Neural progenitor cell (in vitro differentiated cells): ENCODE results near the gene PPP6R3. TPM values are rescaled to one million over a fixed set of nuclear protein-coding genes. Genes with fewer than 3 reads are reported as not detected.

Experiments used
- DNase-seq: peaks from one replicate; pipeline ENCODE4 v3.0.0-alpha.2; 2016; ENCODE audit warnings: low spot score
- H2AFZ ChIP-seq: fragments of 200-600 bp; sonication (generic); replicated peaks from 2 replicates; pipeline ENCODE4 v1.6.1; 2016; ENCODE audit warnings: antibody characterized with exemption
- H3F3A ChIP-seq: fragments of 200-600 bp; sonication (generic); 2 replicates; pipeline ENCODE4 v1.6.1; 2016; ENCODE audit warnings: antibody characterized with exemption, low read depth
- H3K27ac ChIP-seq: fragments of 200-600 bp; sonication (generic); 2 replicates; pipeline ENCODE4 v1.5.1; 2016; ENCODE audit warnings: mild to moderate bottlenecking
- H3K27me3 ChIP-seq: fragments of 200-600 bp; sonication (generic); 2 replicates; pipeline ENCODE4 v1.6.1; 2016; ENCODE audit warnings: mild to moderate bottlenecking, moderate library complexity
- H3K36me3 ChIP-seq: fragments of 200-600 bp; sonication (generic); 2 replicates; pipeline ENCODE4 v1.5.1; 2016
- H3K4me1 ChIP-seq: fragments of 200-600 bp; sonication (generic); 2 replicates; pipeline ENCODE4 v1.6.1; 2016; ENCODE audit warnings: mixed run types
- H3K4me2 ChIP-seq: fragments of 200-600 bp; sonication (generic); 2 replicates; pipeline ENCODE4 v1.6.1; 2016
- H3K4me3 ChIP-seq: fragments of 200-600 bp; sonication (generic); 2 replicates; pipeline ENCODE4 v1.5.1; 2016
- H3K79me2 ChIP-seq: fragments of 200-600 bp; sonication (generic); 2 replicates; pipeline ENCODE4 v1.6.1; 2016; ENCODE audit warnings: low read depth
- H3K9ac ChIP-seq: fragments of 200-600 bp; sonication (generic); 2 replicates; pipeline ENCODE4 v1.6.1; 2016
- H3K9me3 ChIP-seq: fragments of 200-600 bp; sonication (generic); 2 replicates; pipeline ENCODE4 v1.5.1; 2016; ENCODE audit warnings: low read depth
- H4K20me1 ChIP-seq: fragments of 200-600 bp; sonication (generic); 2 replicates; pipeline ENCODE4 v1.6.1; 2016; ENCODE audit warnings: low read depth
- H3K27ac Mint-ChIP-seq: 3 replicates; pipeline ENCODE4 v1.8.0; 2021; ENCODE audit warnings: mixed read lengths
- H3K27me3 Mint-ChIP-seq: 2 replicates; pipeline ENCODE4 v1.8.0; 2022; ENCODE audit warnings: low read depth, mild to moderate bottlenecking, inconsistent platforms, moderate library complexity, mixed read lengths; ENCODE audit not compliant: insufficient read depth
- H3K36me3 Mint-ChIP-seq: 3 replicates; pipeline ENCODE4 v1.8.0; 2021; ENCODE audit warnings: mixed read lengths
- H3K4me1 Mint-ChIP-seq: 3 replicates; pipeline ENCODE4 v1.8.0; 2021; ENCODE audit warnings: mixed read lengths
- H3K4me3 Mint-ChIP-seq: 3 replicates; pipeline ENCODE4 v1.8.0; 2021; ENCODE audit warnings: mild to moderate bottlenecking, moderate library complexity, mixed read lengths
- H3K9me3 Mint-ChIP-seq: 3 replicates; pipeline ENCODE4 v1.8.0; 2020; ENCODE audit warnings: mixed read lengths
- CTCF ChIP-seq: fragments of 200-600 bp; sonication (generic); IDR thresholded peaks from 2 replicates; pipeline ENCODE4 v1.5.1; 2017; ENCODE audit warnings: antibody characterized with exemption, mild to moderate bottlenecking
- EZH2 ChIP-seq: fragments of 200-600 bp; sonication (generic); IDR thresholded peaks from 2 replicates; pipeline ENCODE4 v1.6.1; 2017; ENCODE audit warnings: antibody characterized with exemption, mild to moderate bottlenecking, moderate library complexity
- EZH2phosphoT487 ChIP-seq: fragments of 200-600 bp; sonication (generic); IDR thresholded peaks from 2 replicates; pipeline ENCODE4 v1.6.1; 2017; ENCODE audit warnings: antibody characterized with exemption
- total RNA-seq: library from RNA; depleted of rRNA; stranded (reverse); fragments of >200 nt; gene quantifications from 2 replicates; pipeline ENCODE4 v1.2.3, GENCODE V29; 2015; ENCODE audit warnings: low replicate concordance

The PPP6R3 gene
- total RNA-seq, 1 donor from 2014 or later = 197 TPM

GRCh38 chr11:68651985-68652682 is 191.6 kb downstream of the PPP6R3 start:
- no peak for DNase-seq
- no peak overlapping the region for H2AFZ ChIP-seq
- Mint-ChIP-seq H3K36me3 (no peaks in the 10 kb centered on the region), H3K4me3 (no peak overlapping the region), H3K27ac (no peak overlapping the region), H3K4me1 (no peaks in the 10 kb centered on the region), H3K9me3 (peaks cover 18% of the 10 kb centered on the region), H3K27me3 (peaks cover 3% of the 10 kb centered on the region)
- H3K4me2 ChIP-seq = no peak overlapping the region
- no peak overlapping the region for H3K4me3 ChIP-seq
- H3K27me3 ChIP-seq = no peaks in the 10 kb centered on the region
- H3K9me3 ChIP-seq = no peaks in the 10 kb centered on the region
- TF ChIP-seq CTCF (no peak), EZH2phosphoT487 (no peak), EZH2 (no peak)
- H3K4me1 ChIP-seq = no peaks in the 10 kb centered on the region
- no peak overlapping the region for H3K9ac ChIP-seq
- H3K79me2 ChIP-seq = no peaks in the 10 kb centered on the region
- no peak overlapping the region for H3K27ac ChIP-seq
- no peaks in the 10 kb centered on the region for H3F3A ChIP-seq
- no peaks in the 10 kb centered on the region for H3K36me3 ChIP-seq
- H4K20me1 ChIP-seq = no peaks in the 10 kb centered on the region

GRCh38 chr11:68652683-68653156 is 192.2 kb downstream of the PPP6R3 start:
- H3K9me3 Mint-ChIP-seq = peaks cover 12% of the 10 kb centered on the region
- Histone ChIP-seq H3F3A (no peaks in the 10 kb centered on the region), H3K27me3 (no peaks in the 10 kb centered on the region), H4K20me1 (no peaks in the 10 kb centered on the region), H3K27ac (no peak overlapping the region), H2AFZ (no peak overlapping the region), H3K9me3 (no peaks in the 10 kb centered on the region), H3K4me2 (no peak overlapping the region), H3K9ac (no peak overlapping the region), H3K36me3 (no peaks in the 10 kb centered on the region), H3K4me1 (no peaks in the 10 kb centered on the region), H3K4me3 (no peak overlapping the region), H3K79me2 (no peaks in the 10 kb centered on the region)
- no peak overlapping the region for H3K27ac Mint-ChIP-seq
- H3K4me3 Mint-ChIP-seq = no peak overlapping the region
- DNase-seq = no peak
- H3K27me3 Mint-ChIP-seq = peaks cover 3% of the 10 kb centered on the region
- H3K4me1 Mint-ChIP-seq = no peaks in the 10 kb centered on the region
- no peaks in the 10 kb centered on the region for H3K36me3 Mint-ChIP-seq
- TF ChIP-seq EZH2phosphoT487 = no peak
- TF ChIP-seq EZH2 = no peak
- TF ChIP-seq CTCF = no peak

- Histone ChIP-seq H3K4me3 (no peak overlapping the region), H3K9ac (no peak overlapping the region), H4K20me1 (no peaks in the 10 kb centered on the region), H3K27me3 (no peaks in the 10 kb centered on the region), H3K4me2 (no peak overlapping the region), H3K4me1 (no peaks in the 10 kb centered on the region), H3K36me3 (no peaks in the 10 kb centered on the region), H3K27ac (no peak overlapping the region), H3F3A (no peaks in the 10 kb centered on the region), H3K79me2 (no peaks in the 10 kb centered on the region), H3K9me3 (no peaks in the 10 kb centered on the region), H2AFZ (no peak overlapping the region)
- no peak overlapping the region for H3K4me3 Mint-ChIP-seq
- H3K27me3 Mint-ChIP-seq = peaks cover 3% of the 10 kb centered on the region
- no peak for DNase-seq
- H3K4me1 Mint-ChIP-seq = peaks cover 2% of the 10 kb centered on the region
- peaks cover 12% of the 10 kb centered on the region for H3K9me3 Mint-ChIP-seq
- H3K36me3 Mint-ChIP-seq = no peaks in the 10 kb centered on the region
- TF ChIP-seq EZH2phosphoT487 = no peak
- TF ChIP-seq CTCF = no peak
- TF ChIP-seq EZH2 = no peak
- no peak overlapping the region for H3K27ac Mint-ChIP-seq
Measured at GRCh38 chr11:68653486-68654430, 193.2 kb downstream of the PPP6R3 start.
